Measurements from ENCODE around the gene HAUS2.

- no peak for TF ChIP-seq CTCF (IDR thresholded peaks at IDR 0.05; ENCODE audit: low read length)
- TF ChIP-seq EZH2phosphoT487 (IDR thresholded peaks at IDR 0.05; ENCODE audit: low read length), result no peak
These were observed 28.1 kb downstream of the HAUS2 start for GRCh38 chr15:42576776-42577175.

All from MM.1S (cell line).